Choroid plexus epithelial cell (primary cell): ENCODE measurements around the gene SLC39A3.

Experiments used
- DNase-seq: peaks from one replicate; pipeline ENCODE4 v3.0.0-alpha.2; 2010; ENCODE audit warnings: low read depth
- H3K4me3 ChIP-seq: 2 replicates; pipeline ENCODE4 v1.5.1; 2011; ENCODE audit warnings: low read depth, mild to moderate bottlenecking, control low read depth, low read length, moderate library complexity
- TF ChIP-seq, protein P1 (sequence below): conservative IDR thresholded peaks from 2 replicates; pipeline ENCODE4 v1.5.1; 2011; ENCODE audit warnings: low read depth, mild to moderate bottlenecking, control low read depth, inconsistent platforms, low read length, moderate library complexity

The SLC39A3 gene

GRCh38 chr19:2766594-2767372, 27.0 kb upstream of the SLC39A3 start:
- H3K4me3 ChIP-seq, result no peak overlapping the region
- TF ChIP-seq, protein P1, sequence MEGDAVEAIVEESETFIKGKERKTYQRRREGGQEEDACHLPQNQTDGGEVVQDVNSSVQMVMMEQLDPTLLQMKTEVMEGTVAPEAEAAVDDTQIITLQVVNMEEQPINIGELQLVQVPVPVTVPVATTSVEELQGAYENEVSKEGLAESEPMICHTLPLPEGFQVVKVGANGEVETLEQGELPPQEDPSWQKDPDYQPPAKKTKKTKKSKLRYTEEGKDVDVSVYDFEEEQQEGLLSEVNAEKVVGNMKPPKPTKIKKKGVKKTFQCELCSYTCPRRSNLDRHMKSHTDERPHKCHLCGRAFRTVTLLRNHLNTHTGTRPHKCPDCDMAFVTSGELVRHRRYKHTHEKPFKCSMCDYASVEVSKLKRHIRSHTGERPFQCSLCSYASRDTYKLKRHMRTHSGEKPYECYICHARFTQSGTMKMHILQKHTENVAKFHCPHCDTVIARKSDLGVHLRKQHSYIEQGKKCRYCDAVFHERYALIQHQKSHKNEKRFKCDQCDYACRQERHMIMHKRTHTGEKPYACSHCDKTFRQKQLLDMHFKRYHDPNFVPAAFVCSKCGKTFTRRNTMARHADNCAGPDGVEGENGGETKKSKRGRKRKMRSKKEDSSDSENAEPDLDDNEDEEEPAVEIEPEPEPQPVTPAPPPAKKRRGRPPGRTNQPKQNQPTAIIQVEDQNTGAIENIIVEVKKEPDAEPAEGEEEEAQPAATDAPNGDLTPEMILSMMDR, result no peak
- no peak for DNase-seq

DNA sequence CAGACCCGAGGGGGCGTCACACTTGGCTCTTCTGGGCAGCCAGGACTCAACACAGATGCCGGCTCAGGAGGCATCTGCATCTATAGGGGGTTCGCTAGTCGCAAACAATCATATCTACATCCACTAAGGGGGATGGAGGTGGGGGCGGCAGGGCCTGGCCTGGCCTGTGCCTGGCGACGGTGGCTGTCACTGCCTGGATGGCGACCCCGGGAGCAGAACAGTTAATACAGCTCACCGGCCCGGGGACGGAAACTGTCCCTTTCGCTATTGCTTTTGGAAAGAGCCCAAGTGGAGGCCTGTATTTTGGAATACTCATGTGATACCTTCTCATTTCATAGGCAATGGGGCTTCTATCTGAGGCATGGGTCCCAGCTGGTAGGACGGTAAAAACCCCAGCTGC, 25.6 kb upstream of the SLC39A3 start:
- no peak for DNase-seq
- TF ChIP-seq, protein P1, result no peak
- H3K4me3 ChIP-seq, result no peak overlapping the region

DNA sequence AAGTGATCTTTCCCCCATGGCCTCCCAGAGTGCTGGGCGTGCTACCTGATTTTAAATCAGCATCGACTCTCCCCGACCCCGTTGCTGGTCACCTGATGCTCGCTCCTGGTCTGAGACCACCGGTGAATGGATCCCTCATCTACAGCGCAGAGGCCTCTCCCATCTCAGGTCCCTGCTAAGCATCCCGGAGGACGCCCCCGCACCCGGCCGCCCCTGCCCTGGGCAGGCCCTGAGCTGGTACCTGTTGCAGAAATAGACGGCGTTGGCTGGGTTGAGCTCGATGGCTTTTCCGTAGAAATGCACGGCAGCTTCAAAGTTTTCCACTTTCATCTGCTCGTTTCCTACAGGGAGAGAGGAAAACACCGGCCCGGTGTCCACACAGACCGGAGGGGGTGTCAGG, 25.1 kb upstream of the SLC39A3 start:
- TF ChIP-seq, protein P1, result no peak
- DNase-seq, result no peak
- H3K4me3 ChIP-seq, result no peak overlapping the region

DNA sequence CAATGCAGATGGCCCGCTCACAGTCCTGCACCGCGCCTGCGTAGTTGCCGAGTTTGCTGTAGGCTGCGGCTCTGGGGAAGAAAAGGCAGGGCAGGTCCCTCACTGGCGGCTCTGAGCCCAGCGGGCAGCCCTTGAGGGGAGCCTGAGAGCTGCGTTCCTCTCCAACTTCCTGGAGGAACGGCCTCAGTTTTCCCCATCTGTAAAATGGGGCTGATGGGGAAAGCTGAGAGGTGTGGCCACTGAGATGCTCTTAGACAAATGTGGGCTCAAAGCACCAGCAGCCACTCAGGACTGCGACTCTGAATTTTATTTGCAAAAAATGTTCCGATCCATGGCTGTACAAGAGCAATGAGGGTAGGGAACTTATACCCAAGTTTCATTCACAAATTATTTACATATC, 23.9 kb upstream of the SLC39A3 start:
- no peak overlapping the region for H3K4me3 ChIP-seq
- TF ChIP-seq, protein P1, result no peak
- no peak for DNase-seq

DNA sequence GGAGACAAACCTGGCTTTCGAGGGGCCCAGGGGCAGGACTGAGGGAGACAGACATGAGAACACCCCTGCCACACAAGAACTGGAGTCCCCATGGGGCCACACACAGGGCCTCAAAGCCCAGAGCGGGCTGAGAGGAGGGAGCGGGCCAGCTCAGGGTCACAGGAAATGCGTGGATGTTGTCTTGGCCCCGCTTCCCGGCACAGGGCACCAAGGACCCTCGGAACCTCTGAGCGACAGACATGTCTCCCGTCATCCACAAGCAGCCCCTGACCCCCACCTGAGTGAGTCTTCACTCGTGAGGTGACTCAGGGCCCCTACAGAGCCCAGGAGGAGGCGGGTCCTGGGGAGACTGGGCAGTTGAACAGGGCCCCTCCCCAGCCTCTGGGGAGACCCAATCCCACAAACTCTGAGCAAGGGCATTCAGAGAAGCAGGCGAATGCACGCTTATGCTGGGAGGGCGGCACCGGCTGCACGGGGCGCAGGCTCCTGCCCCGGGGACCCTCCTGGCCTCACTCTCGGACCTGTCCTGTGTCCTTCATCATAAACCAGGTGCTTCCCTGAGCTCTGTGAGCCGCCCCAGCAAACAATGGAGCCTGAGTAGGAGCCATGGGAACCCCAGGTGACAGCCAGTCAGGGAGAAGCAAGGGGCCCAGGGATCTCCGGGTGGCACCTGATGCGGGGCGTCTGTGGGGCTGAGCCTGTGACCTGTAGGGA, 23.1 kb upstream of the SLC39A3 start:
- TF ChIP-seq, protein P1, result no peak
- H3K4me3 ChIP-seq, result no peak overlapping the region
- DNase-seq, result no peak

DNA sequence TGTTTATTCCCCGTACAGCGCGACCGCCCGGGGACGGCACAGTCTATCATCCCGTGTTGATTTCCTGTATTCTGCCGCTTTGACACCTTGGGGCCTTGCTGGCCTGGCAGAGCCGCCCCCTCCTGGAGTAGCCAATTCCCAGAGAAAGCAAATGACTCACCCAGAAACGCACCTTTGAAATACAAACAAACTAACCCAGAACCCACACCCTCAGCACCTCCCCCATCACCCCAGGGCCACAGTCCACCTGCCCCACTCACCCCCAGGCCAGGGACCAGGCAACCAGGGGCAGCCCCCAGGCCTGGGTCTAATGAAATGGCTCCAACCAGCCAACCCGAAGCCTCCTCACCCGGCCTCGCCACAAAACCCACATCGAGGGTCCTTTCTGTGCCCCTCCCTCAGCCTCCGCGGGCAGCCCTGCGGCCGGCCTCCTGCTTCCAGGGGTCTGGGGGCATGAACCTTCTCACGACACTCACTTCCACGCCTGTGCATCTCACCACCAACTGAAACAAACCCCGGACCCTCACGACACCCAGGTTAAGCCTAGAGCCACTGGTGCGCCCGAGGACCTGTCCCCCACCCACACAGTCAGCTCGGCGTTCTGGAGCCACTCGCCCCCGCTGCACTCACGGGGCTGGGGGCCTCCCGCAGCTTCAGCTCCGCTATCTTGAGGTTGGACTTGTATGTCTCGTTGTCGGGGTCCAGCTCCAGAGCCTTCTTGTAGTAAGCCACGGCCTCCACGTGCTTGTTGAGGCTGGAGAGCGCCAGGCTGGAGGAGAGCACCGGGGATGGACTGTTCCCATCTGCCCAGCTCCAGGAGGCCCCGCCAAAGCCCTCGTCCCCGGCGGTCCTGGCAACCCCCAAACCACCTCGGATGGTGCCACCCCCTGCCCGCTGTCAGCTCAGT, 22.3 kb upstream of the SLC39A3 start:
- no peak for DNase-seq
- H3K4me3 ChIP-seq, result no peak overlapping the region
- TF ChIP-seq, protein P1, result no peak
